ENCODE data around the gene CXCL13. TPM values are rescaled to one million over a fixed set of nuclear protein-coding genes. Genes with fewer than 3 reads are reported as not detected.

Gene CXCL13
- total RNA-seq, 4 donors from 2014 or later: 1.3 TPM; not detected in 3

GRCh38 chr4:77600521-77601451 is 4.8 kb upstream of the CXCL13 start:
- Histone ChIP-seq H3K36me3 (no peaks in the 10 kb centered on the region), H3K27ac (no peak overlapping the region), H3K27me3 (no peaks in the 10 kb centered on the region), H3K4me1 (peaks cover 0 to 4% of the 10 kb centered on the region in 2 donors), H3K9me3 (no peaks in the 10 kb centered on the region), H3K4me3 (replicated peaks in 1 of 3) (no peak overlapping the region)
- peak; percentile 22 to 31 for DNase-seq
- 36 to 38% methylated on average over 6 of the region's 6 CpGs for WGBS, 2 donors
- no peak for TF ChIP-seq POLR2A (IDR thresholded peaks at IDR 0.05)
- TF ChIP-seq CTCF (IDR thresholded peaks at IDR 0.05): peak; percentile 38 to 88 (median 64)
- intact Hi-C loops (cut with DNase I): no loop called here

GRCh38 chr4:77601614-77602187 is 3.9 kb upstream of the CXCL13 start:
- DNase-seq: no peak
- no peaks in the 10 kb centered on the region for H3K36me3 ChIP-seq
- peaks cover 0 to 4% of the 10 kb centered on the region in 2 donors for H3K4me1 ChIP-seq
- H3K27me3 ChIP-seq: no peaks in the 10 kb centered on the region
- WGBS, 2 donors: 43 to 50% methylated on average over 4 of the region's 4 CpGs
- H3K27ac ChIP-seq: no peak overlapping the region
- intact Hi-C loops (cut with DNase I): no loop called here
- no peaks in the 10 kb centered on the region for H3K9me3 ChIP-seq
- TF ChIP-seq POLR2A (IDR thresholded peaks at IDR 0.05) (no peak), CTCF (IDR thresholded peaks at IDR 0.05) (no peak)
- H3K4me3 ChIP-seq (replicated peaks in 1 of 3): no peak overlapping the region

- Histone ChIP-seq H3K36me3 (no peaks in the 10 kb centered on the region), H3K27ac (no peak overlapping the region), H3K4me1 (no peaks in the 10 kb centered on the region), H3K27me3 (no peaks in the 10 kb centered on the region), H3K4me3 (replicated peaks in 1 of 3) (no peak overlapping the region), H3K9me3 (no peaks in the 10 kb centered on the region)
- intact Hi-C loops (cut with DNase I): no loop called here
- no peak for DNase-seq
- TF ChIP-seq CTCF (IDR thresholded peaks at IDR 0.05) (no peak), POLR2A (IDR thresholded peaks at IDR 0.05) (no peak)
- WGBS, 2 donors: 68 to 73% methylated on average over 7 of the region's 7 CpGs
Observed at GRCh38 chr4:77613267-77613666, 7.6 kb downstream of the CXCL13 start.

- DNase-seq: no peak
- intact Hi-C loops (cut with DNase I): no loop called here
- Histone ChIP-seq H3K36me3 (no peaks in the 10 kb centered on the region), H3K27me3 (no peaks in the 10 kb centered on the region), H3K9me3 (no peaks in the 10 kb centered on the region), H3K4me1 (no peaks in the 10 kb centered on the region), H3K4me3 (replicated peaks in 1 of 3) (no peak overlapping the region), H3K27ac (no peak overlapping the region)
- 92 to 95% methylated on average over 5 of the region's 5 CpGs for WGBS, 2 donors
- TF ChIP-seq CTCF (IDR thresholded peaks at IDR 0.05) (no peak), POLR2A (IDR thresholded peaks at IDR 0.05) (no peak)
Observed at GRCh38 chr4:77615153-77615552, 9.5 kb downstream of the CXCL13 start.

- 96% methylated on average over 5 of the region's 5 CpGs for WGBS, 2 donors
- H3K27me3 ChIP-seq: no peaks in the 10 kb centered on the region
- H3K9me3 ChIP-seq: no peaks in the 10 kb centered on the region
Observed at GRCh38 chr4:77617203-77617602, 11.6 kb downstream of the CXCL13 start.

More at GRCh38 chr4:77617203-77617602, 11.6 kb downstream of the CXCL13 start:
- no peak for DNase-seq
- Histone ChIP-seq H3K36me3 (no peaks in the 10 kb centered on the region), H3K4me3 (replicated peaks in 1 of 3) (no peak overlapping the region), H3K27ac (no peak overlapping the region), H3K4me1 (no peaks in the 10 kb centered on the region)
- intact Hi-C loops (cut with DNase I): no loop called here
- TF ChIP-seq CTCF (IDR thresholded peaks at IDR 0.05) (no peak), POLR2A (IDR thresholded peaks at IDR 0.05) (no peak)
